OCI-LY7 (cell line): ENCODE measurements around the gene USP24. TPM values are rescaled to one million over a fixed set of nuclear protein-coding genes. Genes with fewer than 3 reads are reported as not detected.

Source experiments
- BruUV-seq: library from RNA; stranded (reverse); fragments of 400-500 nt; replicated peaks from 2 replicates; lab custom pipeline; 2021; lab: Mats Ljungman, UMichigan
- CTCF ChIA-PET: fragments of 300-600 bp; sonication (Branson Sonifier 250); formaldehyde crosslinking; loops from one replicate; lab custom pipeline; 2022; ENCODE audit warnings: antibody characterized with exemption; ENCODE audit not compliant: unreplicated experiment; lab: Charles Lee
- POLR2A ChIA-PET: fragments of 300-600 bp; sonication (Branson Sonifier 250); formaldehyde crosslinking; loops from one replicate; lab custom pipeline; 2022; ENCODE audit warnings: antibody characterized with exemption; lab: Charles Lee
- DNase-seq: peaks from one replicate; pipeline ENCODE4 v3.0.0-alpha.2; 2015; ENCODE audit warnings: low spot score
- H2AFZ ChIP-seq: fragments of 200-600 bp; sonication (generic), shearing (Covaris generic); 2 replicates; pipeline ENCODE4 v1.6.1; 2014; ENCODE audit warnings: mild to moderate bottlenecking, antibody characterized with exemption, low read length, moderate library complexity
- H3K27ac ChIP-seq: fragments of 200-600 bp; sonication (generic); 2 replicates; pipeline ENCODE4 v1.5.1; 2014; ENCODE audit warnings: mixed run types, low read depth, mild to moderate bottlenecking, moderate library complexity, low read length, inconsistent platforms; ENCODE audit not compliant: poor library complexity, severe bottlenecking
- H3K36me3 ChIP-seq: fragments of 200-600 bp; sonication (generic); 2 replicates; pipeline ENCODE4 v1.6.1; 2014; ENCODE audit warnings: mild to moderate bottlenecking, antibody characterized with exemption, low read length, moderate library complexity, mixed read lengths; ENCODE audit not compliant: insufficient read depth
- H3K4me1 ChIP-seq: fragments of 200-600 bp; sonication (generic); 2 replicates; pipeline ENCODE4 v1.5.1; 2014; ENCODE audit warnings: mild to moderate bottlenecking, low read length; ENCODE audit not compliant: insufficient read depth, poor library complexity, severe bottlenecking
- H3K4me2 ChIP-seq: fragments of 200-600 bp; sonication (generic); 2 replicates; pipeline ENCODE4 v1.6.1; 2014; ENCODE audit warnings: mild to moderate bottlenecking, low read length
- H3K4me3 ChIP-seq: fragments of 200-600 bp; sonication (generic); 2 replicates; pipeline ENCODE4 v1.5.1; 2014; ENCODE audit warnings: mild to moderate bottlenecking, low read depth, low read length; ENCODE audit not compliant: poor library complexity, severe bottlenecking
- H3K79me2 ChIP-seq: fragments of 200-600 bp; sonication (generic); 2 replicates; pipeline ENCODE4 v1.6.1; 2016; ENCODE audit warnings: low read depth, mild to moderate bottlenecking, low read length, moderate library complexity, mixed read lengths; ENCODE audit not compliant: insufficient read depth
- H3K9me2 ChIP-seq: fragments of 200-600 bp; sonication (generic); 2 replicates; pipeline ENCODE4 v1.6.1; 2016; ENCODE audit warnings: mild to moderate bottlenecking, low read length, mixed read lengths; ENCODE audit not compliant: insufficient read depth
- H3K9me3 ChIP-seq: fragments of 200-600 bp; sonication (generic); 2 replicates; pipeline ENCODE4 v1.6.1; 2014; ENCODE audit warnings: mild to moderate bottlenecking, mixed run types, low read length, mixed read lengths
- H4K20me1 ChIP-seq: fragments of 200-600 bp; sonication (generic); 2 replicates; pipeline ENCODE4 v1.6.1; 2014; ENCODE audit warnings: mild to moderate bottlenecking, antibody characterized with exemption, low read length, moderate library complexity, mixed read lengths; ENCODE audit not compliant: insufficient read depth
- CTCF ChIP-seq: fragments of 200-600 bp; sonication (generic); conservative IDR thresholded peaks from 2 replicates; pipeline ENCODE4 v1.5.1; 2014; ENCODE audit warnings: mild to moderate bottlenecking, antibody characterized with exemption, low read length, moderate library complexity, mixed read lengths
- EZH2phosphoT487 ChIP-seq: fragments of 200-600 bp; sonication (generic); IDR thresholded peaks from 2 replicates; pipeline ENCODE4 v1.6.1; 2018; ENCODE audit warnings: low read depth, borderline replicate concordance, mild to moderate bottlenecking, mixed run types, antibody characterized with exemption, low read length, moderate library complexity, mixed read lengths
- intact Hi-C: fragments of 100-400 bp; cut with micrococcal nuclease; formaldehyde crosslinking; loops from one replicate; pipeline ENCODE4 v1.10.0; 2022; ENCODE audit not compliant: unreplicated experiment
- total RNA-seq, 2 experiments: library from RNA; depleted of rRNA in 1 of 2; stranded (reverse); fragments of >200 nt in 1 of 2; shearing (Covaris generic) in 1 of 2; gene quantifications; 2 replicates each; pipeline ENCODE4 v1.2.3, GENCODE V29; 2014 to 2022

The USP24 gene
- total RNA-seq, 2 experiments from 2014 or later: 35.1 to 46.3 TPM

- Histone ChIP-seq H2AFZ (no peak overlapping the region), H3K36me3 (peaks cover 39% of the 10 kb centered on the region; the same call in 1 of the 2 replicates), H4K20me1 (no peaks in the 10 kb centered on the region), H3K27ac (no peak overlapping the region), H3K4me1 (no peaks in the 10 kb centered on the region), H3K9me2 (no peaks in the 10 kb centered on the region), H3K9me3 (no peaks in the 10 kb centered on the region), H3K4me3 (no peak overlapping the region), H3K79me2 (no peaks in the 10 kb centered on the region), H3K4me2 (no peak overlapping the region)
- ChIA-PET POLR2A (no interaction called here), CTCF (no interaction called here)
- no peak for DNase-seq
- intact Hi-C loops: no loop called here
- BruUV-seq: no TSS peak
- TF ChIP-seq CTCF (no peak), EZH2phosphoT487 (no peak)
Measured at GRCh38 chr1:55172272-55172671, 42.9 kb downstream of the USP24 start.

DNA sequence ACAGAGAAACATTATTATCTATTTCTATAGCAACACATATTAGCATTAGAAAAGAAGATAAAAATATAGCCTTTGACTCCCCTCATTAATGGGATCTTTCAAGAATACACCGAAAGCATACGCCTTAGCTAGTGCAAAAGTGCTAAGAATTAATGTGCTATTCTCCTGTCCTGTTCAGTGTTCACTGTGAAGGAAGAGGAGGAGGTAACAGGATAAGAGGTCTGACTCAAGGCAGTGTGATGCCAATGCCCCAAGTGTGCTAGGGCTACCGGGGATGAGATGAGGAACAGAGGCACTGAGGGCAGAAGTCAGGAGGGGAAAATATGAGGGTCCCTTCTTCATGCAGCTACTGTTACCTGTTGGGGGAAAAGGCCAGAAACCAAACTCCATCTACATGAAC lies 43.5 kb downstream of the USP24 start:
- H3K4me1 ChIP-seq: no peaks in the 10 kb centered on the region
- no peak overlapping the region for H3K4me3 ChIP-seq
- no peak overlapping the region for H3K4me2 ChIP-seq
- CTCF ChIA-PET: no interaction called here
- no peaks in the 10 kb centered on the region for H3K9me2 ChIP-seq
- H3K27ac ChIP-seq: no peak overlapping the region
- H3K36me3 ChIP-seq: peaks cover 39% of the 10 kb centered on the region; the same call in 1 of the 2 replicates
- H4K20me1 ChIP-seq: no peaks in the 10 kb centered on the region
- H2AFZ ChIP-seq: no peak overlapping the region
- intact Hi-C loops: no loop called here
- H3K79me2 ChIP-seq: no peaks in the 10 kb centered on the region
- POLR2A ChIA-PET: no interaction called here
- no peaks in the 10 kb centered on the region for H3K9me3 ChIP-seq
- BruUV-seq: TSS peak; percentile 7
- TF ChIP-seq CTCF (no peak), EZH2phosphoT487 (no peak)
- no peak for DNase-seq

GRCh38 chr1:55170426-55170825 lies 44.7 kb downstream of the USP24 start:
- CTCF ChIA-PET: no interaction called here
- no peaks in the 10 kb centered on the region for H3K9me3 ChIP-seq
- H3K36me3 ChIP-seq: peaks cover 40% of the 10 kb centered on the region; the same call in 1 of the 2 replicates
- no TSS peak for BruUV-seq
- no peaks in the 10 kb centered on the region for H4K20me1 ChIP-seq
- DNase-seq: no peak
- H3K9me2 ChIP-seq: no peaks in the 10 kb centered on the region
- no peak for TF ChIP-seq CTCF
- no peak for TF ChIP-seq EZH2phosphoT487
- H3K79me2 ChIP-seq: no peaks in the 10 kb centered on the region
- no peak overlapping the region for H3K27ac ChIP-seq
- no peak overlapping the region for H3K4me2 ChIP-seq
- no peak overlapping the region for H3K4me3 ChIP-seq
- intact Hi-C loops: no loop called here
- POLR2A ChIA-PET: interaction anchor here (0.7 kb wide), 1 partner anchor 86 kb away, joined by 3 read pairs; no protein-coding TSS in a partner anchor
- H3K4me1 ChIP-seq: no peaks in the 10 kb centered on the region
- H2AFZ ChIP-seq: no peak overlapping the region
